ENCODE data around the gene STAC2.
A peak's percentile ranks its signal among the peaks of the same experiment; 100 is the strongest.

Gene STAC2

DNA sequence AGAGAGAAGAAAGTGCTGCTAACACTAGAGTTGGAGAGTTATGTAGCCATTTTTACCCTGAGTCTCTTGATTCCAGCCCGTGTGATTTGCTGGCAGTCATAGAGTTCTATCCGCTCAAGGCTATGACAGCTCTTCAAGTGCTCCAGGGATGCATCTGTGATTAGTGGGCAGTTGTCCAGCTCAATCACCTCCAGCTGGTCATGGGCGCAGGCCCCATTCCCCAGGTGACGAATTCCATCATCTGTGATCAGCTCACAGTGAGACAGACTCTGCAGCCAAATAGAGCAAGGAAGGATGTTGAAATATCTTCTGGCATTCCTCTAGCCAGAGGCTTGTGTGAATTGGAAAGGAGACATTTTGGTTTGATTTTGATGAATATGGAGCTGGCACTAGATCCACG lies 38.4 kb upstream of the STAC2 start:
- Histone ChIP-seq H3K27ac (ENCODE audit: low read depth, low read length) (no peak overlapping the region), H3K4me3 (ENCODE audit: low read length) (no peak overlapping the region), H3K36me3 (ENCODE audit: control insufficient read depth, low read length) (no peaks in the 10 kb centered on the region)

DNA sequence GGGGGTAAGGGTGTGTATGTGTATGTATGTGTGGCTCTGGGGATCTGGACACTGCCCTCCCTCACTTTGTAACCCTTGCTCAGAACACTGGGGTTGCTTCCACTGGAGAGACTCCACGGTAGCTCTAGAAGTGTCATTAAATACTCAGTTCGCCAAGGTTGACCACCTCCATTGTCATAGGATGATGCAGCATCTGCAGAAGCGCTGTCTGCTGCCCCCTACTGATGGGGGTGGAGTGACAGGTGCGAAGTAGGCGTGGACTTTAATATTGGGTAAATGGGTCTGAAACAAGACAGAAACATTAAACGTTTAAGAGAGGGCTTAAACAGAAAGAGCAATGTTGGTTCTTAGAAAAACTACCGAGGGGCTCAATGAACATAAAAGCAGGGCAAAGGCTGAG lies 35.5 kb upstream of the STAC2 start:
- H3K4me2 ChIP-seq (ENCODE audit: low read length), result no peak overlapping the region
- no peaks in the 10 kb centered on the region for H4K20me1 ChIP-seq (ENCODE audit: control insufficient read depth, insufficient read depth, low read depth, low read length)
- H3K27ac ChIP-seq (ENCODE audit: low read depth, low read length), result no peak overlapping the region
- no peaks in the 10 kb centered on the region for H3K79me2 ChIP-seq (ENCODE audit: control insufficient read depth, low read length)
- TF ChIP-seq EZH2phosphoT487 (IDR thresholded peaks at IDR 0.05; ENCODE audit: borderline replicate concordance, low read length), result no peak
- TF ChIP-seq, protein P1, sequence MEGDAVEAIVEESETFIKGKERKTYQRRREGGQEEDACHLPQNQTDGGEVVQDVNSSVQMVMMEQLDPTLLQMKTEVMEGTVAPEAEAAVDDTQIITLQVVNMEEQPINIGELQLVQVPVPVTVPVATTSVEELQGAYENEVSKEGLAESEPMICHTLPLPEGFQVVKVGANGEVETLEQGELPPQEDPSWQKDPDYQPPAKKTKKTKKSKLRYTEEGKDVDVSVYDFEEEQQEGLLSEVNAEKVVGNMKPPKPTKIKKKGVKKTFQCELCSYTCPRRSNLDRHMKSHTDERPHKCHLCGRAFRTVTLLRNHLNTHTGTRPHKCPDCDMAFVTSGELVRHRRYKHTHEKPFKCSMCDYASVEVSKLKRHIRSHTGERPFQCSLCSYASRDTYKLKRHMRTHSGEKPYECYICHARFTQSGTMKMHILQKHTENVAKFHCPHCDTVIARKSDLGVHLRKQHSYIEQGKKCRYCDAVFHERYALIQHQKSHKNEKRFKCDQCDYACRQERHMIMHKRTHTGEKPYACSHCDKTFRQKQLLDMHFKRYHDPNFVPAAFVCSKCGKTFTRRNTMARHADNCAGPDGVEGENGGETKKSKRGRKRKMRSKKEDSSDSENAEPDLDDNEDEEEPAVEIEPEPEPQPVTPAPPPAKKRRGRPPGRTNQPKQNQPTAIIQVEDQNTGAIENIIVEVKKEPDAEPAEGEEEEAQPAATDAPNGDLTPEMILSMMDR (IDR thresholded peaks at IDR 0.05; ENCODE audit: low read depth, low read length, poor library complexity, severe bottlenecking), result peak; percentile 89
- no peaks in the 10 kb centered on the region for H3F3A ChIP-seq (ENCODE audit: control insufficient read depth, insufficient read depth)
- peaks cover 4% of the 10 kb centered on the region; the same call in 1 of the 2 replicates for H3K4me1 ChIP-seq (ENCODE audit: control insufficient read depth, low read length)
- H3K36me3 ChIP-seq (ENCODE audit: control insufficient read depth, low read length), result no peaks in the 10 kb centered on the region; the same call in 1 of the 2 replicates
- no peaks in the 10 kb centered on the region for H3K27me3 ChIP-seq (ENCODE audit: control insufficient read depth, low read length)
- no peaks in the 10 kb centered on the region for H3K9me2 ChIP-seq (replicated peaks; ENCODE audit: control insufficient read depth, low read length)
- no peaks in the 10 kb centered on the region for H3K9me3 ChIP-seq (ENCODE audit: control insufficient read depth, insufficient read depth, low read length)
- H3K4me3 ChIP-seq (ENCODE audit: low read length), result no peak overlapping the region

More for the DNA sequence above, 38.4 kb upstream of the STAC2 start:
- H3K27me3 ChIP-seq (ENCODE audit: control insufficient read depth, low read length), result no peaks in the 10 kb centered on the region
- H3F3A ChIP-seq (ENCODE audit: control insufficient read depth, insufficient read depth), result no peaks in the 10 kb centered on the region
- H3K79me2 ChIP-seq (ENCODE audit: control insufficient read depth, low read length), result no peaks in the 10 kb centered on the region
- TF ChIP-seq EZH2phosphoT487 (IDR thresholded peaks at IDR 0.05; ENCODE audit: borderline replicate concordance, low read length), result no peak
- TF ChIP-seq, protein P1 (IDR thresholded peaks at IDR 0.05; ENCODE audit: low read depth, low read length, poor library complexity, severe bottlenecking), result no peak
- no peak overlapping the region for H3K4me2 ChIP-seq (ENCODE audit: low read length)
- H3K4me1 ChIP-seq (ENCODE audit: control insufficient read depth, low read length), result peaks cover 4% of the 10 kb centered on the region; the same call in 1 of the 2 replicates
- no peaks in the 10 kb centered on the region for H3K9me3 ChIP-seq (ENCODE audit: control insufficient read depth, insufficient read depth, low read length)
- H4K20me1 ChIP-seq (ENCODE audit: control insufficient read depth, insufficient read depth, low read depth, low read length), result no peaks in the 10 kb centered on the region
- H3K9me2 ChIP-seq (replicated peaks; ENCODE audit: control insufficient read depth, low read length), result no peaks in the 10 kb centered on the region

DNA sequence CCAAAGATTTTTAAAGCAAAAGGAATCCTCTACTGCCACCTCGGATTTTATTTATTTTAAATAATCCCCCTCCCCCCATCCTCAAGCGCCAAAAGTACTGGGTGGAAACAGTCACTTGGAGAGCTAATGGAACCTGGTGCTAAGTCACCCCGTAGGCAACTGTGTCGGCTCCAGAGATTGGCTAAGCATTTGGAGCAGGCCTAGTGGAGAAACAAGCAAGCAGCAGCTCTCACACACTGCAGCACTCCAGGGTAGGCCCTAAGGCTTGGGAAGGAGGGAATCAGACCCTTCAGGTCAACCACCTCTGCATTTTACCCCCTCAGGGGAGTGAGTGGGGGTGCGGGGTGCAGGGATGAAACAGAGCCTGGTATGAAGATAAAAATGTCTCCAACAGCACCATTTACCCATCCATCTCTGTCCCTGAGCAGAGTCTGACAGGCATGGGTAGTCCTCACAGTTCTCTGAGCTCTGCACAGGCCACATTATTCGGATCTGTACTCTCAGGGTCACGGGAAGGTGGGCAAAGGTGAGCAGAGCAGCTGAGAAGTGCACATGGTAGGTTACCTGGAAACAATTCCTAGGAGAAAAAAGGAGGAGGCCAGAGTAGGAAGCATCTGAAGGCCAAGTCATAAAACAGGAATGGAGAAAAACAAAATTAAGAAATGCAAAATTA lies 27.2 kb upstream of the STAC2 start:
- TF ChIP-seq EZH2phosphoT487 (IDR thresholded peaks at IDR 0.05; ENCODE audit: borderline replicate concordance, low read length), result no peak
- TF ChIP-seq, protein P1 (IDR thresholded peaks at IDR 0.05; ENCODE audit: low read depth, low read length, poor library complexity, severe bottlenecking), result no peak
- Histone ChIP-seq H3F3A (ENCODE audit: control insufficient read depth, insufficient read depth) (no peaks in the 10 kb centered on the region), H3K27ac (ENCODE audit: low read depth, low read length) (no peak overlapping the region), H3K27me3 (ENCODE audit: control insufficient read depth, low read length) (no peaks in the 10 kb centered on the region), H3K9me2 (replicated peaks; ENCODE audit: control insufficient read depth, low read length) (no peaks in the 10 kb centered on the region), H3K79me2 (ENCODE audit: control insufficient read depth, low read length) (no peaks in the 10 kb centered on the region), H3K4me3 (ENCODE audit: low read length) (no peak overlapping the region), H3K4me2 (ENCODE audit: low read length) (no peak overlapping the region), H3K9me3 (ENCODE audit: control insufficient read depth, insufficient read depth, low read length) (no peaks in the 10 kb centered on the region), H3K4me1 (ENCODE audit: control insufficient read depth, low read length) (no peaks in the 10 kb centered on the region), H3K36me3 (ENCODE audit: control insufficient read depth, low read length) (no peaks in the 10 kb centered on the region), H4K20me1 (ENCODE audit: control insufficient read depth, insufficient read depth, low read depth, low read length) (no peaks in the 10 kb centered on the region)

Measured in DOHH2 (cell line).